Stimulated activated CD4-positive, alpha-beta T cell treated with anti-CD3 and anti-CD28 coated beads, Interleukin-4, amount 100 ng/mL, for 48 hours (primary cell): Measurements from ENCODE around the gene TOR4A.
"Not testable (repeated sequence)": the region's sequence is repeated elsewhere in the genome, so short reads cannot be mapped to it uniquely, and the experiment has no call there.

Source experiments
- DNase-seq, 2 donors: peaks; one replicate each; pipeline ENCODE4 v3.0.0-alpha.2; 2020; ENCODE audit warnings: low read depth in 2 of 2

TOR4A gene

GRCh38 chr9:137252555-137253506 lies 24.7 kb upstream of the TOR4A start:
- DNase-seq: no peak

DNA sequence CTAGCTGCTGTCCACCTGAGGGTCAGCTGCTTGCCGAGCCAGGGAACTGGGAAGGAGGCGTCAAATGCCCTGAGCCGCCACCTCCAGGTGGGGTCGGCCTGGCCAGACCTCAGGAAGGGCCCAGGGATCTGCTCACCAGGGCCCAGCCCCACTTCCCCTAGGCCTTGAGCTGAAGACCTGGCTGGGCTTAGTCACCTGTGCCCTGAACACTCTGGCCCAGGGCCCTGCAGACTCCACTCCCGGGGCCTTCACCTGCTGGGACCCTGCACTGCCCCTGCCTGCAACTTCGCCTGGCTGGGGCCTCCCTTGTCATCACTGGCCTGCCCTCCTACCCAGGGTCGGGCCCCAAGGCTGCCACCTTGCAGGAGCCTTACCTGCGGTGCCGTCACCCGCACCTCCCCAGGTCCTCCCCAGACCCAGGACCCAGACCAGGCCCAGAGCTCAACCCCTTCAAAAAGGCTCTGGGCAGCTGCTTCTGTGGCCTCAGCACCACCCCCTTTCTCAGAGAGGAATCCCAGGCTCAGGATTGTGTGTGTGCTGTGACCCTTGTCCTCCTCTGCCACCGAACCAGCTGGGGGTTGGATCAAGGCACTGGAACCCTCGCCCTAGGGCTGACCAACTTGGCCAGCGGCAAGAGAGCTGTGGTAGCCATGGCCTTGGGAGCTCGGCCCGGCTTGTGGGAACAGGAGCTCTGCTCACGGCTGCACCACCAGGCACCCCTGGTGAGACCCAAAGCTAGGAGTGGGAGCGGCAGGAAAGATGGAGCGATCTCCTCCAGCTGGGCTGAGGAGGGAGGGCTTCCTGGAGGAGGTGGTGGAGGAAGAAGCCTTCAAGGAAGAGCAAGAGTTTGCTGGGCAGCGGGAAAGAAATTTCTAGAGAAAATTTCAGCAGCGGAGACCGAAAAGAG lies 23.6 kb upstream of the TOR4A start:
- no peak for DNase-seq

DNA sequence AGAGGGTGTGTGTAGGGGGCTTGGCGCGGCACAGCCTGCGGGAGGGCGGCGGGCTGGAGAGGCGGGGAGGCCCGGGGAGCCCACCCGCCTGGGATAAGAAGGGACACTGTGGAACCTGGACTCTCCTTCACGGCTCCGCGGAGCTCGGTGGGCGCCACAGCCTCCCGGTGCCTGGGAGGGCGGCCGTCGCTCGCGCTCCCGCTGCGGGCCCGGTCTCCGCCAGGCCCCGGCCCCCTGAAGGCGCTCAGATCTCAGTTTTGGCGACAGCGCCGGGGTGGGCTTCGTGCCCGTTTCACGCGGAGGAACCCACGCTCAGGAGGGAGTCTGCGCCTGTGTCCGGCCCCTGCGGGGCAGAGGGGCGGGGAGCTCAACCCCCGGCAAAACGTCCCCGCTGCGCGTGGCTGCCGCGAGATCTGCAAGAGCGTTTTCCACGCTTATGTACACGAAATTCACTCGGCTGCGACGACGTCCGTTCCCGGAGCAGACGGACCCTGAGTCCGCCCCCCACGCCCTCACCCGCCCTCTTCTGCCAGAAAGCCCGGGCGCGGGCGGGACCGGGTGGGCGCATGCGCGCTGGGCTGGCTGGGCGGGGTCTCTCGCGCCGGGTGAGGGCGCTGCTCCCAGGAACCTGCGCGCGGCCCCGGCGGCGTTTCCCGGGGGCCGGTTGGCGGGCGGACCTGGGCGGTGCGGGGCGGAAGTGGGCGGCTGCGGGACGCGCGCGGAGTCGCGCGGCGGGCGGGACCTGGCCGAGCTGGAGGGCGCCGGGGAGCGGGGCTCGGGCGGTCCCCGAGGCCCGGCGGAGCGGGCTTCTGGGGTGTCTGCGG lies 22.7 kb upstream of the TOR4A start, which contains the start of gene NELFB:
Gene NELFB (plus strand): TSS at position 704 of the 824 bp plus-strand sequence.
- DNase-seq: peak; percentile 94 to 97

DNA sequence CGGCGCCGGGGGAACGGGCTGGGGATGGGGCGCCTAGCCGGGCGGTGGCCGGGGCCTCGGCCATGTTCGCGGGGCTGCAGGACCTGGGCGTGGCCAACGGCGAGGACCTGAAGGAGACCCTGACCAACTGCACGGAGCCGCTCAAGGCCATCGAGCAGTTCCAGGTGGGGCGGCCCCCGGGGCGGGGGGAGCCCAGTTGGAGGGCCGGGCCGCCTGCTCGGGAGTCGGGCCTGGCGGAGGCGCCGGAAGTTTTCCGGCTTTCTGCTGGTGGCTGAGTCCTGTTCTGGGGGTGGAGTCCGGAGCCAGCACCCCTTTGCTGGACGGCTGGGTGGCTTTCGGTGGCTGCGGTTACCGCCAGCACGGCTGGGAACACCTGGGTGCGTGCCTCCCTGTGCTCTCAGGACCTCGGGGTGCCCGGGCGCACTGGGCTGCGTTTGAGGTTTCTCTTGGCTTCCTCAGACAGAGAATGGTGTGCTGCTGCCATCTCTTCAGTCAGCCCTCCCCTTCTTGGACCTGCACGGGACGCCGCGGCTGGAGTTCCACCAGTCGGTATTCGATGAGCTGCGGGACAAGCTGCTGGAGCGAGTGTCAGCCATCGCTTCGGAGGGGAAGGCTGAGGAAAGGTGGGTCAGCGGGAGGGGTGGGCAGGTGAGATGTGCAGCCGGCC lies 21.9 kb upstream of the TOR4A start:
- peak in 1 of 2 donors; percentile 21 for DNase-seq

DNA sequence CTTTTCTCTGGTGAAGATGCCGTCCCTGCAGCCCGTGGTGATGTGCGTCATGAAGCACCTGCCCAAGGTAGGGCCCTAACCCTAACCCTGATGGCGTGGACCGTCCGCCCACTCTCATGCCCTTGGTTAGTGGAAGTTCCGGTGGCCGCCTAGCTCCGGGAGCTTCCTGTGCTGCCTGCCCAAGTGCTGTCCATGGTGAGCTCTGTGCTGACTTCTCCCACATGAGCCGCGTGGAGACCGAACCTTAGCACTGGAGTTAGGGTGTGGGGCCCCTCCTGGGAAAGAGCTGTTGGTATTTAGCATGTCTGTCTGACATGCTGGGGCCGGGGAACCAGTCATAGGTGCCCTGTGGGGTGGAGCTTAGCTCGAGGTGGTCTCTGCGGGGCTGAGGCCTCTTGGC lies 21.2 kb upstream of the TOR4A start:
- no peak for DNase-seq

- DNase-seq: no peak
Observed at GRCh38 chr9:137256856-137257255, 20.7 kb upstream of the TOR4A start.

DNA sequence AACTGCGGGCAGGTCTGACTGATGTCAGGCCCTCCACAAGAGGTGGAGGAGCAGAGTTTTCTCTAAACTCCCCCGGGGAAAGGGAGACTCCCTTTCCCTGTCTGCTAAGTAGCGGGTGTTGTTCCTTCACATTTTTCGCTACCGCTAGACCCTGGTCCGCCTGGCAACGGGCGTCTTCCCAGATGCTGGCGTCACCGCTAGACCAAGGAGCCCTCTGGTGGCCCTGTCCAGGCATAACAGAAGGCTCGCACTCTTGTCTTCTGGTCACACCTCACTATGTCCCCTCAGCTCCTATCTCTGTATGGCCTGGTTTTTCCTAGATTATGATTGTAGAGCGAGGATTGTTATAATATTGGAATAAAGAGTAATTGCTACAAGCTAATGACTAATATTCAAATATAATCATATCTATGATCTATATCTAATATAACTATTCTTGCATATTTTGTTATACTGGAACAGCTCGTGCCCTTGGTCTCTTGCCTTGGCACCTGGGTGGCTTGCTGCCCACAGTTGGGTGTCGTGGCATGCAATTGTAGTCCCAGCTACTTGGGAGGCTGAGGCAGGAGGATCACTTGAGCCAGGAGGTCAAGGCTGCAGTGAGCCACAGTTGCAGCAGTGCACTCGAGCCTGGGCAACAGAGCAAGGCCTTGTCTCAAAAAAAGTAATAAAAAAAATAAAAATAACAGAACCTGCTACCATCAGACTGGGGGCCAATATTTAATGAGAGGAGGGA lies 15.2 kb upstream of the TOR4A start:
- not testable (repeated sequence) for DNase-seq

- DNase-seq: no peak
Observed at GRCh38 chr9:137262909-137263285, 14.6 kb upstream of the TOR4A start.

GRCh38 chr9:137263506-137263905 lies 14.0 kb upstream of the TOR4A start:
- no peak for DNase-seq

GRCh38 chr9:137264067-137264466 lies 13.5 kb upstream of the TOR4A start:
- DNase-seq: no peak

GRCh38 chr9:137265496-137266161 lies 11.9 kb upstream of the TOR4A start:
- DNase-seq: no peak

DNA sequence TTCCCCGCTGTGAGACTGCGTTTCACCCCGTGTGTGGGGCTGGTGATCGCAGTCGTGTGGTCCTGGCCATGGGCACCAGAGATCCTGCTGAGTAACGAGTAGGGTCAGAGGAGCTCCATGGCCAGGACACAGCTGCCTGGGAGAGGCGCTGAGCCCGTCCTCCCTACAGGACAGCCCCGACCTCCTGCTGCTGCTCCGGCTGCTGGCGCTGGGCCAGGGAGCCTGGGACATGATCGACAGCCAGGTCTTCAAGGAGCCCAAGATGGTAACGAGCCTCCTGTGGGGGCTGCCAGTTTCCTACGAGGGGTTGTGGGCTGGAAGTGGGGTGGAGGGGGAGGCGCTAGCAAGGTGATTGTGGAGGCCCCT lies 11.4 kb upstream of the TOR4A start:
- DNase-seq: no peak

DNA sequence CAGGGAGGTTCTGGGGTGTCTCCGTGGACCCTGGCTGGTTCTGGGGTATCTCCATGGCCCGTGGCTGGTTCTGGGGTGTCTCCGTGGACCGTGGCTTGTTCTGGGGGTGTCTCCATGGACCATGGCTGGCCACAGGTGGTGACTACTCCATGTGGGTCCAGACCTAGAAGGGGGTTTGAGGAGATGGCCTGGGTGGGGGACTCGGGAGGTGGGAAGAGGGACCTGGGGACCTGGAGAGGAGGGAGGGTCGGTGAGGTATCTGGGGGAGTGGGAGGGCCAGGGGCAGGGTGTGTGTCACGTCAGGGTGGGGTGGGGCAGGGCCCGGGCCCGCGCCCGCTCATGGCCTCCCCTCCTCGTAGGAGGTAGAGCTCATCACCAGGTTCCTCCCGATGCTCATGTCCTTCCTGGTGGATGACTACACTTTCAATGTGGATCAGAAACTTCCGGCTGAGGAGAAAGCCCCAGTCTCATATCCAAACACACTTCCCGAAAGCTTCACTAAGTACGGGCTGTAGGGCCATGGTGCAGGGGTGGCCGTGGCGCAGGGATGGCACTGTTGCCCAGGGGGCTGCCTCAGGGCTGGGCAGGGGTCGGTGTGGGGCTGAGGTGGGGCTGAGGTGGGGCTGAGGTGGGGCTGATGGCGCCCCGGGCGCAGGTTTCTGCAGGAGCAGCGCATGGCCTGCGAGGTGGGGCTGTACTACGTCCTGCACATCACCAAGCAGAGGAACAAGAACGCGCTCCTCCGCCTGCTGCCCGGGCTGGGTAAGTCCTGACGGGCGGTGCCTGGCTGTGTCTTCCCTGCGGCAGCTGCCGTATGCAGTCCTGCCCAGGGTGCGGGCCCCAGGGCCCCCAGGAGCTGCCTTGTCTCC lies 10.7 kb upstream of the TOR4A start:
- DNase-seq: no peak

DNA sequence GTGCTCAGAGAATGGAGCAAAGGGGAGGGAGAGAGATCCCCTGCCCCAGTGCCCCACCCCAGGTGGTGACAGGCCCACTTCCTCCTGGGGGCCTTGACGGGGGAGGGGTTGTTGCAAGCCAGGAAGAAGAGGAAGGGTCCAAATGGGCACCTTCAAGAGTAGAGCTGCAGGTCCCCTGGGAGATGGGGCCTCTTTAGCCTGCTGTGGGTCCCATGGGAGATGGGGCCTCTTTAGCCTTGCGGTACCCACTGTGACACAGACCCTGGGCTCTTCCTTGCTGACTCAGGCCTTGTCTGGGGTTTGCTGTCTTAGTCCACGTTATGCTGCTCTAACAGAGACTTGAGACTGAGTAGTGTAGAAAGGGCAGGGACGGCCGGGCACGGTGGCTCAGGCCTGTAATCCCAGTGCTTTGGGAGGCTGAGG lies 9.6 kb upstream of the TOR4A start:
- DNase-seq: no peak

DNA sequence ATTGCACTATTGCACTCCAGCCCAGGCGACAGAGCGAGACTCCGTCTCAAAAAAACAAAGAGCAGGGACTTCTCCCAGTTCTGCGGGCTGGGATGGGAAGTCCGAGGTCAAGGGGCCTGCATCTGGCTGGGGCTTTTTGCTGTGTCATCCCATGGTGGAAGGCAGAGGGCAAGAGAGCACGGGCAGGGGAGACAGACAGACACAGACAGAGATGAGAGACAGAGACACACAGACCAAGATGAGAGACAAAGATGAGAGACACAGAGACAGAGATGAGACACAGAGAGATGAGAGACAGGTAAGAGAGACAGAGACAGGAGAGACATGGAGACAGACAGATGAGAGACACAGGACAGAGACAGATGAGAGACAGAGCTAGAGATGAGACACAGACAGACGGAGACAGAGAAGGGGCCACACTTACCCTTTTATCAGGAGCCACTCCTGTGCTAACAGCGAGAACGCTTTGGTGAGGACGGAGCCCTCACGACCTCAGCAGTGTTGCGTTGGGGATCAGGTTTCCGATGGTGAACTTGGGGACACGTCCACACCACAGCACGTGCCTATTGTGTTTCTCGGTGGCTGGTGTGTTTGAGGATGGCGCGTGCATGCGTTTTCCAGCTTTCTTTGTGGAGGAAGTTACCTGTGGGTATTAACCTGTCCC lies 8.9 kb upstream of the TOR4A start:
- no peak for DNase-seq

GRCh38 chr9:137269231-137269772 lies 8.2 kb upstream of the TOR4A start:
- no peak for DNase-seq

- DNase-seq: no peak
Observed at GRCh38 chr9:137270929-137271695, 6.4 kb upstream of the TOR4A start.
